22Rv1 (cell line): Measurements from ENCODE around the gene EEF1A1.
"Not testable (repeated sequence)": the region's sequence is repeated elsewhere in the genome, so short reads cannot be mapped to it uniquely, and the experiment has no call there.

ENCODE experiments used
- H3K27ac ChIP-seq: fragments of 450-650 bp; 2 replicates; pipeline ENCODE4 v1.5.1; 2017
- CTCF ChIP-seq: fragments of 450-650 bp; IDR thresholded peaks from 2 replicates; pipeline ENCODE4 v1.5.1; 2017; ENCODE audit warnings: mild to moderate bottlenecking
- ZFX ChIP-seq: fragments of 450-650 bp; IDR thresholded peaks from 2 replicates; pipeline ENCODE4 v1.6.1; 2017; ENCODE audit warnings: antibody characterized with exemption, borderline replicate concordance

The EEF1A1 gene

GRCh38 chr6:73560853-73561407 lies 40.1 kb upstream of the EEF1A1 start:
- TF ChIP-seq ZFX (no peak), CTCF (no peak)
- no peak overlapping the region for H3K27ac ChIP-seq

GRCh38 chr6:73560182-73560732 lies 39.4 kb upstream of the EEF1A1 start:
- no peak overlapping the region for H3K27ac ChIP-seq
- TF ChIP-seq CTCF, result no peak
- no peak for TF ChIP-seq ZFX

GRCh38 chr6:73559399-73559794 lies 38.6 kb upstream of the EEF1A1 start:
- not testable (repeated sequence) for H3K27ac ChIP-seq

GRCh38 chr6:73558624-73559398 lies 38.0 kb upstream of the EEF1A1 start:
- TF ChIP-seq ZFX (no peak), CTCF (no peak)
- no peak overlapping the region for H3K27ac ChIP-seq

- TF ChIP-seq CTCF, result no peak
- TF ChIP-seq ZFX, result no peak
- H3K27ac ChIP-seq, result no peak overlapping the region
Observed at GRCh38 chr6:73556836-73557235, 36.0 kb upstream of the EEF1A1 start.

GRCh38 chr6:73555380-73555949 lies 34.6 kb upstream of the EEF1A1 start:
- H3K27ac ChIP-seq, result not testable (repeated sequence)

GRCh38 chr6:73551115-73551514 lies 30.3 kb upstream of the EEF1A1 start:
- H3K27ac ChIP-seq, result not testable (repeated sequence)

- no peak overlapping the region for H3K27ac ChIP-seq
- TF ChIP-seq CTCF (peak; percentile 22; the same call in 1 of the 2 replicates), ZFX (no peak)
Observed at GRCh38 chr6:73548458-73549446, 27.9 kb upstream of the EEF1A1 start.
